NK-92 treated with Interleukin-12 subunit alpha and Interleukin-12 subunit beta, amount 100 ng/mL, for 24 hours (cell line): Measurements from ENCODE around the gene PARD3B.

Experiments used
- DNase-seq: peaks from one replicate; lab custom pipeline; 2025; lab: John Stamatoyannopoulos, UW

PARD3B gene

GRCh38 chr2:204696124-204696523 is 150.8 kb downstream of the PARD3B start:
- no peak for DNase-seq

- DNase-seq = no peak
These were observed 160.1 kb downstream of the PARD3B start for GRCh38 chr2:204705243-204705932.

DNA sequence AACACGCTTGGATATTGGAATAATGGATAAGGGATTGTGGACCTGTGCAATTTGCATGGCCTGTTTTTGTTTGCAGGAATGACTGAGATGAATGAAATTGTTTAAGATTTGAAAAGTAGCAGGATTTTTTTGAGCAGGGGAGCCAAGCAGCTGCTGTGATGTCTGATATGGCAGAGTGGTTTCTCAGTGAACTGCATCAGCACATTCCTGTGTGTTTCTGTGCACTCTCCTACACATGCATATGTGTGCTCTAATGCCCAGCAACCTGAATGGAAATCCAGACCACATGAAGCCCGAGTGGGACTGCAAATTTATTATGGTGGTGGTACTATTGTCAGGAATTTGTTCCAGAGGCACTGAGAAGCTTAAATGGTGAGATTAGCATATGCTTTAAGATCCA is 161.7 kb downstream of the PARD3B start:
- DNase-seq = no peak

GRCh38 chr2:204713211-204713610 is 167.9 kb downstream of the PARD3B start:
- DNase-seq = no peak

DNA sequence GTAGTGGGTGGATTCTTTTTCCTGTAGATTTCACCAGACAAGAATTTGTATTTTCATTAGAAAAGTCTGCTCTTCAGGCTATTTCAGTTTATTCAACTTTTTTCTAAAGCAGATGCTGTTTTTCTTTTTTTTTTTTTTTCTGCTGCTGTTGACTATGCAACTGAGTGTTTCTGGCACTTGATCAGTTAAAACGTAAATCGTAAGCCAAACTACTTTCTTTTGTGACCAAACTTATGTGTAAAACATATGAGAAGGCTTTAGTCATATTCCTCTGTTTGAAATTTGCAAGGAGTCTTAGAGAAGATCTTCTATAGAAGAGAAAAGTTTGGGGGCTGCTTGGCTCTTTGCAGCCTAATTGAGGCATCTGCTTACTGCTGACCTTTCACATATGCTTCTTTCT is 170.1 kb downstream of the PARD3B start:
- DNase-seq = no peak

DNA sequence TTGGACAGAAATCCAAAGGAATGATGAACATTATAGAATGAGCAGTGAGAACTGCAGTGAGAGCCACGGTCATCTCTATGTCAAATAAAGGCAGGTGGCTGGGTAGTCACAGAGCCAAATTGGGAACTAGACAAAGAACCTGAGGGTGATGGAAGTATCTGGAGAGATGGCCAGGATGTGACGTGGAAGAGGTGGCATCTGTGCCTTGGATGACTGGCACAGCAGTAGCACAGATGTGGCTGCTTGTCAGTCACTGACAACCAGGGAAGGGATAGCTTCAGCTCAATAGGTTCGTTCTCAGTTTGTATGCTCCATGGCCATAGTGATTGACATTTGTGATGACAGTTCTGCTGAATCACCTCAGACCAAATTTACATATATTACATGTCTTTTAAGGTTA is 172.3 kb downstream of the PARD3B start:
- no peak for DNase-seq

GRCh38 chr2:204718607-204719006 is 173.3 kb downstream of the PARD3B start:
- DNase-seq = no peak

DNA sequence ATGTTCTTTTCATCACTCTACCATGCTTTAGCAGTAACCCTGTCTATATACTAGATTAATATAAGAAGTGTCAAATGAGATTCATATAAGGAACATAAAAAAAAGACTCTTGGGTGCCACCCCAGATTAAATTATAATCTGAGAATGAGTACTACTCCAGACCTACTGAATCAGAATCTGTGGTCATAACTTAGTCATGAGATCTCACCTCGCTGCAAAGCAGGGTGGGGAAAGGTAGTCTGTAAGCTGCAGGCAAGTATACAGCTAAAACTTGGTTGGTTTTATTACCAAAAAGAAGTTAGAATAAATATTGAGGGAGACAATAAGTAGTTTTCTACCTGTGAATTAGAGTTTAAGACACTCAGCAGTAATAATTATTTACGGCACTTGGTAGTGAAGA is 175.6 kb downstream of the PARD3B start:
- no peak for DNase-seq

DNA sequence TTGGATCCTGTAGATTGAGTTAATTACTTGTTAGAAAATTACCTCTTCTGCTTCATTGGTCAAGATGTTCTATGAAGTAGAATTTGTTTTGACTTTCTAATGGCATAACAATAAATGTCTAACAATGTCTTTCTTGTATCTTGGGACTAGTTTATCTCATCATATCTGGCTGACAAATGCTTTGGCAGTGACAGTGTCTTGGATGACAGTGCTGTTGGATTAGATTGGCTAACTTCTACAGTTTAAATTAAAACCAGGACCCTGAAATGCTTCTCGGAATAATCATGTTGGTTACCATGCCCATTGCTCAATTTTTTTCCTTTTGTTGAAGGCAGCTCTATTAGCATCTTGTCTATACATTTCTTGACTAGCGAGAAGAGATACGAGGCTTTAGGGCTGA is 176.9 kb downstream of the PARD3B start:
- DNase-seq = no peak

- DNase-seq = no peak
These were observed 177.4 kb downstream of the PARD3B start for GRCh38 chr2:204722691-204723090.

GRCh38 chr2:204725693-204726360 is 180.6 kb downstream of the PARD3B start:
- DNase-seq = no peak

GRCh38 chr2:204726831-204727230 is 181.6 kb downstream of the PARD3B start:
- no peak for DNase-seq

DNA sequence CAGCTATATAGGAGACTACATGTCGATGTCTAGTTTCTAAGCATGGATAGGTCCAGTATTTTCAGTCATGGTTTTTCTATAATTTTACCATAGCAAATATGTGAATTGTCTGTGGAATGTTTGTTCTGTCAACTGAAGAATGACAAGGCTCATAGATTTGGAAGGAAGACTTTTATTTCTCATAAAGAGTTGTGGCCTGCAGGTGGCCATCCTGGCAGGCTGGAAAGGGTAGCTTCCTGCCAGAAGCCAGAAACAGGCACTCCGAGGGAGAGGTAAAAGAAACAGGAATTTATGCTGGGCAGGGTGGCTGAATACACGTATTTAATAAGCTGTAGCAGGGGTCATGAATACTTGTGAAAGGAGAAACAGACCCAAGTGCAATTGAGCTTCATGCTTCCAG is 182.1 kb downstream of the PARD3B start:
- DNase-seq = no peak

GRCh38 chr2:204730603-204731002 is 185.3 kb downstream of the PARD3B start:
- no peak for DNase-seq

- no peak for DNase-seq
These were observed 186.7 kb downstream of the PARD3B start for GRCh38 chr2:204732019-204732418.

GRCh38 chr2:204737296-204737695 is 192.0 kb downstream of the PARD3B start:
- DNase-seq = no peak

DNA sequence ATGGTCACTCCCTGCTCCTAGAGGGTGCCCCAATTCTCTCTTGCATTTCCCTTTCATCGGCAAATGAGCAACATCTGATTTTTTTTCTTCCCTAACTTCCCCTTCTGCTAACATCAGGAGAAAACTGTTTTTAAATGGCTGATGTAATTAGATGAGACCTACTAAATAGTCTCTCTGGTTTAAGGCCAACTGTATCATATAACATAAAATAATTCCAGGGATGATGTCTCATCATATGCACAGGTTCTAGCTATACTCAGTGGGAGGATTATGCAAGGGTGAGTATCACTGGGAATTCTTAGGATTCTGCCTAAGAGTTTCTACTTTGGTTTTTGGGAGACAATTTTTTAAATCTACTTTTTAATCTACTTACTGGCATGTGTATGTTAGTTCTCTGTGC is 193.4 kb downstream of the PARD3B start:
- no peak for DNase-seq

DNA sequence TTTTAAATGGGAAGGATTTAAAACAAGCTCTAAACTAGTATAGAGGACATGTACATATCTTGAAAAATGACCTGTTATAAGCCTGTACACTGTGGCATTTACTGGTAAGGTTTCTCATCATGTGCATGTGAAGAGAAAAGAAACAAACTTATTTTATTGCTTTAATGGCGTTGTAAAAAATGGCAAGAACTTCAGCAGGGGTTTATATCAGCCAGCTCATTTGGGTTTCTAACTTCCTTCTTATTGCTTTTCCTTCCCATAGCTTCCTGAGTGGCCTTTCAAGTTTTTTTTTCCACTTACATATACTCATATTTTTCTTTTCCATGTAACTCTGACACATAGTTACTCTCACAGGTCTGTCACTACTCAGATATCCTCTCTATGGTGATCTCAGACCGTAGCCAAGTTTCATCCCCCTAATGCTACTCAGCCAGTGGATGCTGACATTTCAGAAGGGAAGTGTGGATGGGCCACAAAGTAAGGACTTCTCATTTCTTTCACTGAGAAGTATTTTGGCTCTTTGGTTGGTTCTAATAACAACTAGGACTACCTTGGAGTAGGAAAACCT is 198.2 kb downstream of the PARD3B start:
- no peak for DNase-seq

GRCh38 chr2:204744506-204744905 is 199.2 kb downstream of the PARD3B start:
- no peak for DNase-seq

- no peak for DNase-seq
These were observed 203.0 kb downstream of the PARD3B start for GRCh38 chr2:204748286-204748685.

- no peak for DNase-seq
These were observed 204.0 kb downstream of the PARD3B start for GRCh38 chr2:204749319-204749718.

- DNase-seq = no peak
These were observed 205.1 kb downstream of the PARD3B start for GRCh38 chr2:204750389-204750788.

DNA sequence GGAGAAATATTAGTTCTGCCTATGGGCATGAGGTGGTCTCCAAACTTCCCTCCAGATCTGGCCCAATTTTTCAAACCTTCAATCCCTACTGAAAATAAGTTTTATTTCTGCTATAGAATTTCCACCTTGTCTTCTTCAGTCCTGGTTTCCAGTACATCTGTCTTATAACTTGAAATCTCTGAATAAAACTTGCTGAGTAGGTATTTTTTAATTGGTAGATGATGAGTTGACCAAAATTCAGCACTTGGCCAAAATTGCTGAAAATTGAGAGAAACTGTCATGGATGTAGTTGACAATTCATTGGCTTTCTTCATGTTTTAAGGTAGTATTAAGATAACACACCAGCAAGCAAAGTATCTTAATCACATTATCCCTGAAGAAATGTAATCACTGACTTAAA is 206.2 kb downstream of the PARD3B start:
- DNase-seq = no peak

DNA sequence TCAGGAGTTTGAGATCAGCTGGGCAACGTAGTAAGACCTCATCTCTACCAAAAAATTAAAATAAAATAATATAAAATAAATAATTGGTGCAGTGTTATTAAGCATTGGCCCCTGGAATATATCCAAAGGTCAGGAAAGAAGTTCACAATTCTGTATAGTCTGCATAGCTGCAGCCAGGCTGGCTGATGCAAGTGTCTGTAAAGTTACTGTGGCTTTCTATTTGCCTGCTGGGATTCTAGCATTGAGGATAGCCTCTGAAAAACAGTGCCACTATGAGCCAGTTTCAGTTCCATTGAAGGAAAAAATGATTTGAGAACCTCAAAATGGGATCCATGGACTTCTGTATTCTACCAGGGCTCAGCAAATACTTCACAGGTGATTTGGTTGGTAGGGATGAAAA is 208.6 kb downstream of the PARD3B start:
- DNase-seq = no peak
